8988T (cell line): ENCODE data around the gene VPS16.
"Not testable (repeated sequence)": the region's sequence is repeated elsewhere in the genome, so short reads cannot be mapped to it uniquely, and the experiment has no call there.

Source experiments
- DNase-seq: peaks from one replicate; pipeline ENCODE4 v3.0.0; 2011

The VPS16 gene

GRCh38 chr20:2807929-2808328 lies 32.6 kb upstream of the VPS16 start:
- DNase-seq: not testable (repeated sequence)

GRCh38 chr20:2809690-2810089 lies 30.9 kb upstream of the VPS16 start:
- no peak for DNase-seq

GRCh38 chr20:2812189-2812588 lies 28.4 kb upstream of the VPS16 start:
- DNase-seq: no peak

- no peak for DNase-seq
These were observed 26.5 kb upstream of the VPS16 start for GRCh38 chr20:2814076-2814475.

- peak; percentile 87 for DNase-seq
These were observed 25.9 kb upstream of the VPS16 start, which contains the start of gene C20orf141 for GRCh38 chr20:2814587-2815051. Gene C20orf141, plus strand, starts transcription at chr20:2814987. Its CDS starts 198 bp downstream, at chr20:2815185.

GRCh38 chr20:2815242-2815900 lies 25.2 kb upstream of the VPS16 start:
- DNase-seq: no peak

GRCh38 chr20:2816030-2816582 lies 24.4 kb upstream of the VPS16 start, which contains the start of gene TMEM239:
Gene TMEM239, plus strand, starts transcription at chr20:2816364. Its CDS starts 191 bp downstream, at chr20:2816555.
- no peak for DNase-seq

- no peak for DNase-seq
These were observed 23.8 kb upstream of the VPS16 start for GRCh38 chr20:2816583-2817340.

GRCh38 chr20:2817341-2817726 lies 23.2 kb upstream of the VPS16 start:
- no peak for DNase-seq

GRCh38 chr20:2817891-2818595 lies 22.5 kb upstream of the VPS16 start:
- no peak for DNase-seq

- peak; percentile 15 for DNase-seq
These were observed 20.3 kb upstream of the VPS16 start for GRCh38 chr20:2820084-2820895.

GRCh38 chr20:2820896-2821869 lies 19.4 kb upstream of the VPS16 start:
- peak; percentile 13 for DNase-seq

- DNase-seq: peak; percentile 23
These were observed 18.5 kb upstream of the VPS16 start for GRCh38 chr20:2822073-2822472.

- no peak for DNase-seq
These were observed 14.8 kb upstream of the VPS16 start for GRCh38 chr20:2825761-2826160.

GRCh38 chr20:2826655-2827054 lies 13.9 kb upstream of the VPS16 start:
- DNase-seq: no peak

- DNase-seq: no peak
These were observed 11.2 kb upstream of the VPS16 start for GRCh38 chr20:2829376-2829775.

GRCh38 chr20:2831206-2831605 lies 9.3 kb upstream of the VPS16 start:
- DNase-seq: not testable (repeated sequence)

- DNase-seq: no peak
These were observed 6.8 kb upstream of the VPS16 start for GRCh38 chr20:2833761-2834160.

GRCh38 chr20:2834401-2835110 lies 6.0 kb upstream of the VPS16 start:
- no peak for DNase-seq

- DNase-seq: no peak
These were observed 5.2 kb upstream of the VPS16 start for GRCh38 chr20:2835331-2835796.
